Activated naive CD8-positive, alpha-beta T cell treated with anti-CD3 and anti-CD28 coated beads for 36 hours (primary cell): ENCODE results near the gene HADHA. TPM values are rescaled to one million over a fixed set of nuclear protein-coding genes. Genes with fewer than 3 reads are reported as not detected.

Source experiments
- DNase-seq: peaks from one replicate; pipeline ENCODE4 v3.0.0; 2021
- H3K27ac Mint-ChIP-seq: one replicate; pipeline ENCODE4 v1.8.0; 2022; ENCODE audit warnings: mild to moderate bottlenecking, moderate library complexity, mixed read lengths
- H3K27me3 Mint-ChIP-seq: one replicate; pipeline ENCODE4 v1.8.0; 2022; ENCODE audit warnings: mild to moderate bottlenecking, mixed read lengths
- H3K36me3 Mint-ChIP-seq: one replicate; pipeline ENCODE4 v1.8.0; 2021; ENCODE audit warnings: mild to moderate bottlenecking, mixed read lengths
- H3K4me1 Mint-ChIP-seq: one replicate; pipeline ENCODE4 v1.8.0; 2021; ENCODE audit warnings: mixed read lengths
- H3K4me3 Mint-ChIP-seq: one replicate; pipeline ENCODE4 v1.8.0; 2022; ENCODE audit warnings: mild to moderate bottlenecking, moderate library complexity, mixed read lengths
- H3K9me3 Mint-ChIP-seq: one replicate; pipeline ENCODE4 v1.8.0; 2022; ENCODE audit warnings: mixed read lengths
- total RNA-seq, 2 experiments: library from RNA; stranded (reverse); gene quantifications; one replicate each; pipeline ENCODE4 v1.2.3, GENCODE V29; 2021

The HADHA gene
- total RNA-seq, 2 experiments from 2014 or later = 119 to 120 TPM

- no peak overlapping the region for H3K27ac Mint-ChIP-seq
- H3K4me1 Mint-ChIP-seq = no peaks in the 10 kb centered on the region
- no peaks in the 10 kb centered on the region for H3K27me3 Mint-ChIP-seq
- H3K4me3 Mint-ChIP-seq = no peak overlapping the region
- H3K9me3 Mint-ChIP-seq = peaks cover 2% of the 10 kb centered on the region
- H3K36me3 Mint-ChIP-seq = peaks cover 36% of the 10 kb centered on the region
- no peak for DNase-seq
These were observed 20.3 kb downstream of the HADHA start for GRCh38 chr2:26224095-26224494.

- Mint-ChIP-seq H3K27me3 (no peaks in the 10 kb centered on the region), H3K36me3 (peaks cover 34% of the 10 kb centered on the region), H3K9me3 (peaks cover 2% of the 10 kb centered on the region), H3K4me3 (no peak overlapping the region), H3K27ac (no peak overlapping the region), H3K4me1 (no peaks in the 10 kb centered on the region)
- no peak for DNase-seq
These were observed 21.4 kb downstream of the HADHA start for GRCh38 chr2:26223018-26223417.

- H3K36me3 Mint-ChIP-seq = peaks cover 26% of the 10 kb centered on the region
- H3K4me1 Mint-ChIP-seq = no peaks in the 10 kb centered on the region
- no peaks in the 10 kb centered on the region for H3K27me3 Mint-ChIP-seq
- H3K4me3 Mint-ChIP-seq = no peak overlapping the region
- DNase-seq = no peak
- H3K27ac Mint-ChIP-seq = no peak overlapping the region
- H3K9me3 Mint-ChIP-seq = no peaks in the 10 kb centered on the region
These were observed 26.7 kb downstream of the HADHA start for GRCh38 chr2:26217720-26218119.

GRCh38 chr2:26216587-26216986 is 27.8 kb downstream of the HADHA start:
- Mint-ChIP-seq H3K9me3 (no peaks in the 10 kb centered on the region), H3K4me3 (no peak overlapping the region), H3K36me3 (peaks cover 26% of the 10 kb centered on the region), H3K27ac (no peak overlapping the region), H3K4me1 (no peaks in the 10 kb centered on the region), H3K27me3 (no peaks in the 10 kb centered on the region)
- no peak for DNase-seq

- H3K27me3 Mint-ChIP-seq = no peaks in the 10 kb centered on the region
- no peaks in the 10 kb centered on the region for H3K4me1 Mint-ChIP-seq
- H3K9me3 Mint-ChIP-seq = no peaks in the 10 kb centered on the region
- H3K27ac Mint-ChIP-seq = no peak overlapping the region
- no peak overlapping the region for H3K4me3 Mint-ChIP-seq
- H3K36me3 Mint-ChIP-seq = peaks cover 26% of the 10 kb centered on the region
- DNase-seq = no peak
These were observed 28.6 kb downstream of the HADHA start for GRCh38 chr2:26215833-26216232.

GRCh38 chr2:26214759-26215158 is 29.7 kb downstream of the HADHA start:
- Mint-ChIP-seq H3K9me3 (no peaks in the 10 kb centered on the region), H3K4me3 (no peak overlapping the region), H3K36me3 (peaks cover 26% of the 10 kb centered on the region), H3K4me1 (no peaks in the 10 kb centered on the region), H3K27me3 (no peaks in the 10 kb centered on the region), H3K27ac (no peak overlapping the region)
- DNase-seq = no peak

- no peaks in the 10 kb centered on the region for H3K27me3 Mint-ChIP-seq
- H3K27ac Mint-ChIP-seq = no peak overlapping the region
- no peaks in the 10 kb centered on the region for H3K4me1 Mint-ChIP-seq
- peaks cover 10% of the 10 kb centered on the region for H3K36me3 Mint-ChIP-seq
- no peak overlapping the region for H3K4me3 Mint-ChIP-seq
- DNase-seq = no peak
- H3K9me3 Mint-ChIP-seq = no peaks in the 10 kb centered on the region
These were observed 32.4 kb downstream of the HADHA start for GRCh38 chr2:26212011-26212410.

- no peaks in the 10 kb centered on the region for H3K27me3 Mint-ChIP-seq
- H3K36me3 Mint-ChIP-seq = peaks cover 6% of the 10 kb centered on the region
- no peaks in the 10 kb centered on the region for H3K4me1 Mint-ChIP-seq
- no peak overlapping the region for H3K4me3 Mint-ChIP-seq
- no peaks in the 10 kb centered on the region for H3K9me3 Mint-ChIP-seq
- DNase-seq = no peak
- no peak overlapping the region for H3K27ac Mint-ChIP-seq
These were observed 40.5 kb downstream of the HADHA start for GRCh38 chr2:26203906-26204305.

GRCh38 chr2:26202981-26203490 is 41.4 kb downstream of the HADHA start:
- Mint-ChIP-seq H3K4me3 (no peak overlapping the region), H3K9me3 (no peaks in the 10 kb centered on the region), H3K27ac (no peak overlapping the region), H3K27me3 (no peaks in the 10 kb centered on the region), H3K36me3 (peaks cover 10% of the 10 kb centered on the region), H3K4me1 (no peaks in the 10 kb centered on the region)
- DNase-seq = no peak

GRCh38 chr2:26197516-26197915 is 46.9 kb downstream of the HADHA start:
- Mint-ChIP-seq H3K4me1 (no peaks in the 10 kb centered on the region), H3K36me3 (peaks cover 19% of the 10 kb centered on the region), H3K4me3 (no peak overlapping the region), H3K27me3 (no peaks in the 10 kb centered on the region), H3K27ac (no peak overlapping the region), H3K9me3 (no peaks in the 10 kb centered on the region)
- no peak for DNase-seq

- peaks cover 16% of the 10 kb centered on the region for H3K36me3 Mint-ChIP-seq
These were observed 47.6 kb downstream of the HADHA start for GRCh38 chr2:26196683-26197418.

GRCh38 chr2:26195040-26195984 is 49.1 kb downstream of the HADHA start:
- no peaks in the 10 kb centered on the region for H3K27me3 Mint-ChIP-seq
- no peak for DNase-seq
- peaks cover 13% of the 10 kb centered on the region for H3K36me3 Mint-ChIP-seq
- no peak overlapping the region for H3K27ac Mint-ChIP-seq
- H3K4me1 Mint-ChIP-seq = no peaks in the 10 kb centered on the region
- no peak overlapping the region for H3K4me3 Mint-ChIP-seq
- H3K9me3 Mint-ChIP-seq = no peaks in the 10 kb centered on the region

More at GRCh38 chr2:26196683-26197418, 47.6 kb downstream of the HADHA start:
- Mint-ChIP-seq H3K9me3 (no peaks in the 10 kb centered on the region), H3K4me1 (no peaks in the 10 kb centered on the region), H3K4me3 (no peak overlapping the region), H3K27me3 (no peaks in the 10 kb centered on the region), H3K27ac (no peak overlapping the region)
- DNase-seq = no peak

GRCh38 chr2:26193578-26194231 is 50.7 kb downstream of the HADHA start:
- Mint-ChIP-seq H3K9me3 (no peaks in the 10 kb centered on the region), H3K4me3 (no peak overlapping the region), H3K27me3 (no peaks in the 10 kb centered on the region), H3K36me3 (peaks cover 14% of the 10 kb centered on the region), H3K4me1 (no peaks in the 10 kb centered on the region), H3K27ac (peak overlapping the region; percentile 47)
- no peak for DNase-seq

- Mint-ChIP-seq H3K27me3 (no peaks in the 10 kb centered on the region), H3K4me1 (peaks cover 3% of the 10 kb centered on the region), H3K4me3 (no peak overlapping the region), H3K27ac (no peak overlapping the region), H3K36me3 (peaks cover 6% of the 10 kb centered on the region), H3K9me3 (no peaks in the 10 kb centered on the region)
- no peak for DNase-seq
These were observed 52.9 kb downstream of the HADHA start for GRCh38 chr2:26191316-26192159.
